ENCODE results near the gene SH2D7.

- TF ChIP-seq POLR2AphosphoS5 (IDR thresholded peaks at IDR 0.05; ENCODE audit: insufficient read depth, low read depth, low read length) (no peak), CTCF (IDR thresholded peaks at IDR 0.05; ENCODE audit: extremely low read depth in 1 of 2, insufficient read depth in 1 of 2, low read depth in 1 of 2, low read length in 2 of 2) (no peak), FOS (IDR thresholded peaks at IDR 0.05; ENCODE audit: borderline replicate concordance, insufficient read depth, low read length) (no peak), POLR2A (IDR thresholded peaks at IDR 0.05; ENCODE audit: low read depth, low read length) (no peak), MYC (IDR thresholded peaks at IDR 0.05; ENCODE audit: low read depth, low read length) (no peak), EZH2 (IDR thresholded peaks at IDR 0.05; ENCODE audit: borderline replicate concordance, low read depth, low read length, severe bottlenecking) (no peak), GATA2 (IDR thresholded peaks at IDR 0.05; ENCODE audit: insufficient read depth, insufficient read length, low read depth, low read length) (no peak), JUN (IDR thresholded peaks at IDR 0.05; ENCODE audit: borderline replicate concordance, insufficient read depth, insufficient read length, low read depth) (no peak)
- TF ChIP-seq, protein P1, sequence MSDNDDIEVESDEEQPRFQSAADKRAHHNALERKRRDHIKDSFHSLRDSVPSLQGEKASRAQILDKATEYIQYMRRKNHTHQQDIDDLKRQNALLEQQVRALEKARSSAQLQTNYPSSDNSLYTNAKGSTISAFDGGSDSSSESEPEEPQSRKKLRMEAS (IDR thresholded peaks at IDR 0.05; ENCODE audit: insufficient read depth, insufficient read length): no peak
These were observed 37.8 kb upstream of the SH2D7 start for GRCh38 chr15:78054518-78054917.
